ENCODE measurements around the gene TRAF3. TPM values are rescaled to one million over a fixed set of nuclear protein-coding genes. Genes with fewer than 3 reads are reported as not detected.

TRAF3 gene
- total RNA-seq, 5 donors from 2014 or later (not counting 1 experiment from before 2014, with no cell fraction given): 29.6 to 46.1 (median 35.7) TPM

DNA sequence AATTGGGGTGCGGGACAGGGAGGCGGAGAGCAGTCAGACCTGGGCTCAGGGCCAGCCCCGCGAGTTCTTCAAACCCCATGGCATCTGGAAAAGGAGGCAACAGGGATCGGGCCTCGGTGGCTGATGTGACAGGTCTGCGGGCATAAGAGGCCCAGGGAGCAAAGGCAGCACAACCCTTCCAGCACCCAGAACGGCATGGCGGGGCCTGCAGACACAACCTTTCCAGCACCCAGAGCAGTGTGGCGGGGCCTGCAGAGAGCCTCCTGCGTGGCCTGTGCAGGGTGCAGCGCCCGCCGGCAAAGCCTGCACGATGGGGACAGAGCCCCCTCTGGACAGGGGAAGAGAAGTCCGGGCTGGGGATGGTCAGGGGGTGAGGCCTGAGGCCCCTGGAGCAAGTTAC lies 26.2 kb upstream of the TRAF3 start:
- Mint-ChIP-seq H3K36me3 (no peaks in the 10 kb centered on the region), H3K27me3 (no peaks in the 10 kb centered on the region), H3K4me1 (peaks cover 0 to 1% (median 0%) of the 10 kb centered on the region in 3 donors), H3K27ac (no peak overlapping the region), H3K9me3 (no peaks in the 10 kb centered on the region), H3K4me3 (no peak overlapping the region)
- Histone ChIP-seq H3K4me3 (ENCODE audit: control insufficient read depth in 1 of 2, extremely low read depth in 1 of 2, low read length in 1 of 2) (no peak overlapping the region), H3K36me3 (ENCODE audit: control insufficient read depth in 2 of 2, extremely low read depth in 1 of 2, insufficient read depth in 1 of 2, low read length in 1 of 2) (no peaks in the 10 kb centered on the region), H3K27me3 (replicated peaks in 1 of 2; ENCODE audit: control insufficient read depth in 2 of 2, extremely low read depth in 1 of 2, insufficient read depth in 2 of 2, low read length in 1 of 2) (no peaks in the 10 kb centered on the region), H3K9me3 (no peaks in the 10 kb centered on the region), H3K4me1 (ENCODE audit: control insufficient read depth in 1 of 2, extremely low read depth in 1 of 2, insufficient read depth in 2 of 2, low read length in 2 of 2) (no peaks in the 10 kb centered on the region), H3K27ac (ENCODE audit: low read length) (no peak overlapping the region)
- ChIA-PET CTCF (interaction anchor here in 1 of 2 donors (0.5 kb wide), 1 partner anchor 925 kb away, joined by 3 read pairs; no protein-coding TSS in a partner anchor), POLR2A (no interaction called here)
- DNase-seq (no peak), ATAC-seq (replicated peaks in 1 of 4) (no peak)
- WGBS (ENCODE audit: insufficient coverage): 94% methylated on average over 13 of the region's 16 CpGs

DNA sequence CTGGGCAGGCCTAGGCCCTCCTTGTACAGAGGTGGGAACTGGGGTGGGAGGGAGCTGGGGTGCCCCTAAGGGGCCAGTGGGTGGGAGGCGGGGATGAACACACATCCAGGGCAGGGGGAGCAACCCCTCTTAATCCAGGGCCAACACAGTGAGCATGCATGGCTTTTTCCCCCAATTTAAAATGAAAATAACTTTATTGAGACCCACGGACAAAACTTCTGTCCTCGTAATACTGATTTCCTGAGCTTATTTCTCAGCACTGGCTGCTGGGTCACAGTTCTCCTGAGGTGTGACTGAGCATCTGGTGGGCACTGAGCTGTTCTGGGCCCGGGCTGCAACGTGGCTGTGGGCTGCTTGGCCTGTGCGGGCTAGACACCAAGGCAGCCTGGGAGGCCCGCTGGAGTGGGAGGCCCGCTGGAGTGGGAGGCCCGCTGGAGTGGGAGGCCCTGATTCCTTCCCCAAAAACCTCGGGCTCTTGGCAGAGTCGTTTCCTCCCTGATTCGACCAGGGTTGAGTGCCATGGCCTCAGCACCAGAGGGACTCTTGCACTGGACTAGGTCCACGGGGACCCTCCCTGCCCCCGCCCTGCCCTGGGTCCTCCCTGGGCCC lies 24.9 kb upstream of the TRAF3 start:
- no peaks in the 10 kb centered on the region for H3K9me3 Mint-ChIP-seq
- POLR2A ChIA-PET: interaction anchor here in 1 of 2 donors (0.6 kb wide), 1 partner anchor 38 kb away, joined by 5 read pairs; no protein-coding TSS in a partner anchor
- WGBS (ENCODE audit: insufficient coverage): 83% methylated on average over 14 of the region's 14 CpGs
- ATAC-seq (replicated peaks in 1 of 4) (no peak), DNase-seq (no peak)
- no peaks in the 10 kb centered on the region for H3K4me1 ChIP-seq (ENCODE audit: control insufficient read depth in 1 of 2, extremely low read depth in 1 of 2, insufficient read depth in 2 of 2, low read length in 2 of 2)
- no peaks in the 10 kb centered on the region for H3K36me3 ChIP-seq (ENCODE audit: control insufficient read depth in 2 of 2, extremely low read depth in 1 of 2, insufficient read depth in 1 of 2, low read length in 1 of 2)
- H3K4me3 Mint-ChIP-seq: no peak overlapping the region
- CTCF ChIA-PET: interaction anchor here in 1 of 2 donors (0.6 kb wide), 1 partner anchor 297 kb away, joined by 4 read pairs; no protein-coding TSS in a partner anchor
- no peak overlapping the region for H3K27ac ChIP-seq (ENCODE audit: low read length)
- H3K27me3 ChIP-seq (replicated peaks in 1 of 2; ENCODE audit: control insufficient read depth in 2 of 2, extremely low read depth in 1 of 2, insufficient read depth in 2 of 2, low read length in 1 of 2): no peaks in the 10 kb centered on the region
- no peaks in the 10 kb centered on the region for H3K9me3 ChIP-seq
- H3K4me3 ChIP-seq (ENCODE audit: control insufficient read depth in 1 of 2, extremely low read depth in 1 of 2, low read length in 1 of 2): no peak overlapping the region
- H3K4me1 Mint-ChIP-seq: peaks cover 0 to 1% (median 0%) of the 10 kb centered on the region in 3 donors
- no peaks in the 10 kb centered on the region for H3K36me3 Mint-ChIP-seq
- no peaks in the 10 kb centered on the region for H3K27me3 Mint-ChIP-seq
- H3K27ac Mint-ChIP-seq: no peak overlapping the region

GRCh38 chr14:102754370-102755262 lies 22.6 kb upstream of the TRAF3 start:
- H3K27me3 ChIP-seq (replicated peaks in 1 of 2; ENCODE audit: control insufficient read depth in 2 of 2, extremely low read depth in 1 of 2, insufficient read depth in 2 of 2, low read length in 1 of 2): no peaks in the 10 kb centered on the region
- H3K4me1 ChIP-seq (ENCODE audit: control insufficient read depth in 1 of 2, extremely low read depth in 1 of 2, insufficient read depth in 2 of 2, low read length in 2 of 2): no peaks in the 10 kb centered on the region
- Mint-ChIP-seq H3K36me3 (no peaks in the 10 kb centered on the region), H3K9me3 (no peaks in the 10 kb centered on the region), H3K4me3 (no peak overlapping the region), H3K27ac (no peak overlapping the region), H3K27me3 (no peaks in the 10 kb centered on the region), H3K4me1 (peaks cover 0 to 1% (median 0%) of the 10 kb centered on the region in 3 donors)
- CTCF ChIA-PET: no interaction called here
- H3K4me3 ChIP-seq (ENCODE audit: control insufficient read depth in 1 of 2, extremely low read depth in 1 of 2, low read length in 1 of 2): no peak overlapping the region
- POLR2A ChIA-PET: no interaction called here
- ATAC-seq (replicated peaks in 1 of 4) (no peak), DNase-seq (no peak)
- 69% methylated on average over 15 of the region's 17 CpGs for WGBS (ENCODE audit: insufficient coverage)
- H3K36me3 ChIP-seq (ENCODE audit: control insufficient read depth in 2 of 2, extremely low read depth in 1 of 2, insufficient read depth in 1 of 2, low read length in 1 of 2): no peaks in the 10 kb centered on the region
- no peak overlapping the region for H3K27ac ChIP-seq (ENCODE audit: low read length)
- no peaks in the 10 kb centered on the region for H3K9me3 ChIP-seq

- Histone ChIP-seq H3K27me3 (replicated peaks in 1 of 2; ENCODE audit: control insufficient read depth in 2 of 2, extremely low read depth in 1 of 2, insufficient read depth in 2 of 2, low read length in 1 of 2) (peaks cover 0 to 16% of the 10 kb centered on the region in 2 experiments), H3K9me3 (no peaks in the 10 kb centered on the region), H3K36me3 (ENCODE audit: control insufficient read depth in 2 of 2, extremely low read depth in 1 of 2, insufficient read depth in 1 of 2, low read length in 1 of 2) (no peaks in the 10 kb centered on the region), H3K4me1 (ENCODE audit: control insufficient read depth in 1 of 2, extremely low read depth in 1 of 2, insufficient read depth in 2 of 2, low read length in 2 of 2) (no peaks in the 10 kb centered on the region), H3K4me3 (ENCODE audit: control insufficient read depth in 1 of 2, extremely low read depth in 1 of 2, low read length in 1 of 2) (no peak overlapping the region), H3K27ac (ENCODE audit: low read length) (no peak overlapping the region)
- ChIA-PET CTCF (no interaction called here), POLR2A (no interaction called here)
- DNase-seq (no peak), ATAC-seq (replicated peaks in 1 of 4) (no peak)
- no peak overlapping the region for H3K27ac Mint-ChIP-seq
- H3K4me1 Mint-ChIP-seq: peaks cover 0 to 1% (median 0%) of the 10 kb centered on the region in 3 donors
- no peak overlapping the region for H3K4me3 Mint-ChIP-seq
- WGBS (ENCODE audit: insufficient coverage): 100% methylated on average over 5 of the region's 11 CpGs
- peaks cover 0 to 4% of the 10 kb centered on the region in 2 donors for H3K27me3 Mint-ChIP-seq
- no peaks in the 10 kb centered on the region for H3K36me3 Mint-ChIP-seq
- H3K9me3 Mint-ChIP-seq: no peaks in the 10 kb centered on the region
Observed at GRCh38 chr14:102757646-102758045, 19.6 kb upstream of the TRAF3 start.

DNA sequence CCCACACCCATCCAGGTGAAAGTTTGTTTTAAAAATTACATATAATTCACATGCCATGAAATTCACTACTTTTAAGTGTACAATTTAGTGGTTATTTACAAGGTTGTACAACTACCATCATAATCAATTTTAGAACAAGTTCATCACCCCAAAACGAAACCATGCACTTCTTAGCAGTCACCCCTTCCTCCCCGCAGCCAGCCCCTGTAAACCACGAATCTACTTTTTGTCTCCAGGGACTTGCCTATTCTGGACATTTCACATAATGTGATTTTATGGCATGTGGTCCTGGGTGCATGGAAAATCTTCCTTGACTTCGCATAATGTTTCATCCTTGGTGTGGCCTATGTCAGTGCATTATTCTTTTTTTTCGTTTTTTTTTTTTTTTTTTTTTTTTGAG lies 19.2 kb upstream of the TRAF3 start:
- H3K36me3 Mint-ChIP-seq: no peaks in the 10 kb centered on the region
- ChIA-PET CTCF (no interaction called here), POLR2A (no interaction called here)
- no peak overlapping the region for H3K4me3 ChIP-seq (ENCODE audit: control insufficient read depth in 1 of 2, extremely low read depth in 1 of 2, low read length in 1 of 2)
- no peak overlapping the region for H3K4me3 Mint-ChIP-seq
- peaks cover 0 to 1% (median 0%) of the 10 kb centered on the region in 3 donors for H3K4me1 Mint-ChIP-seq
- DNase-seq (no peak), ATAC-seq (replicated peaks in 1 of 4) (no peak)
- no peak overlapping the region for H3K27ac ChIP-seq (ENCODE audit: low read length)
- peaks cover 0 to 4% of the 10 kb centered on the region in 2 donors for H3K27me3 Mint-ChIP-seq
- WGBS (ENCODE audit: insufficient coverage): no CpG with 5 or more reads among the region's 5 CpGs
- no peaks in the 10 kb centered on the region for H3K9me3 ChIP-seq
- H3K36me3 ChIP-seq (ENCODE audit: control insufficient read depth in 2 of 2, extremely low read depth in 1 of 2, insufficient read depth in 1 of 2, low read length in 1 of 2): no peaks in the 10 kb centered on the region
- no peak overlapping the region for H3K27ac Mint-ChIP-seq
- peaks cover 0 to 16% of the 10 kb centered on the region in 2 experiments for H3K27me3 ChIP-seq (replicated peaks in 1 of 2; ENCODE audit: control insufficient read depth in 2 of 2, extremely low read depth in 1 of 2, insufficient read depth in 2 of 2, low read length in 1 of 2)
- no peaks in the 10 kb centered on the region for H3K9me3 Mint-ChIP-seq
- no peaks in the 10 kb centered on the region for H3K4me1 ChIP-seq (ENCODE audit: control insufficient read depth in 1 of 2, extremely low read depth in 1 of 2, insufficient read depth in 2 of 2, low read length in 2 of 2)

DNA sequence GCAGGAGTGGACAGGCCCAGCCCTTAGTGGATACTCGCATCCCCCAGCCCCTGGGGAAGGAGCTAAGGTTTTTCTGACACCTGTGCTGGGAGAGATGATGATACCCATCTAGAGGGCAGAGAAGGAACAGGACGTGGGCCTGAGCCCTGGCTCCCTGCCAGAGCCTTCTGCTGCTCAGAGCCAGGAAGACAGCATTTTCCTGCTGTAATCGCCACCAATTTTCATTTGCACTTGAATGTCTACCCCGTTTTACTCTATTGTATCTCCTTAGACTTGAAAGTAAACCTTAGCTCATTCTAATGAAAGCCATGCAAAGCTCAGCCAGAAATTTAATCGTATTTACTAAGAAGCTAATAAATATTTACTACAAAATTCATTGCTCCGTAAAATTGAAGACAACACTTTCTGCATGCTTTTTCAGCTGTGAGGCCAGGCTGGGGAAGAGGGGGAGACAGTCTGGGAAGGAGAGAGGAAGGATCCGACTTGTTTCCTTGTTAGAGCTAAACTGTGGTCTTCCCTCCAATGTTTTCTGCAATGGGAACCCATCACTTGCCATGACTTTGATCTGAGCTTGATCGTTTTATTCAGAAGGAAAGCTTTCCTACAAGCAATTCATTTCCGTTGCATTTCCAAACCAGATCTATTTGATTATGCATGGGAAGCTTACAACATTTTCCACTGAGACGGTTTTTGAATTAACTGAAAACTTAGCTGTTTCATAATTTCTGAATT lies 17.6 kb upstream of the TRAF3 start:
- 67% methylated on average over 4 of the region's 10 CpGs for WGBS (ENCODE audit: insufficient coverage)
- H3K27me3 Mint-ChIP-seq: peaks cover 0 to 4% of the 10 kb centered on the region in 2 donors
- no peaks in the 10 kb centered on the region for H3K9me3 ChIP-seq
- ChIA-PET CTCF (no interaction called here), POLR2A (interaction anchor here in 1 of 2 donors (0.7 kb wide), 1 partner anchor 30 kb away, joined by 3 read pairs; no protein-coding TSS in a partner anchor)
- no peaks in the 10 kb centered on the region for H3K36me3 ChIP-seq (ENCODE audit: control insufficient read depth in 2 of 2, extremely low read depth in 1 of 2, insufficient read depth in 1 of 2, low read length in 1 of 2)
- no peak overlapping the region for H3K4me3 Mint-ChIP-seq
- H3K4me1 ChIP-seq (ENCODE audit: control insufficient read depth in 1 of 2, extremely low read depth in 1 of 2, insufficient read depth in 2 of 2, low read length in 2 of 2): no peaks in the 10 kb centered on the region
- no peak overlapping the region for H3K27ac ChIP-seq (ENCODE audit: low read length)
- H3K27ac Mint-ChIP-seq: no peak overlapping the region
- H3K9me3 Mint-ChIP-seq: no peaks in the 10 kb centered on the region
- ATAC-seq (replicated peaks in 1 of 4): no peak
- DNase-seq: no peak
- H3K4me1 Mint-ChIP-seq: no peaks in the 10 kb centered on the region
- peaks cover 0 to 21% of the 10 kb centered on the region in 2 experiments for H3K27me3 ChIP-seq (replicated peaks in 1 of 2; ENCODE audit: control insufficient read depth in 2 of 2, extremely low read depth in 1 of 2, insufficient read depth in 2 of 2, low read length in 1 of 2)
- H3K4me3 ChIP-seq (ENCODE audit: control insufficient read depth in 1 of 2, extremely low read depth in 1 of 2, low read length in 1 of 2): no peak overlapping the region
- no peaks in the 10 kb centered on the region for H3K36me3 Mint-ChIP-seq
